ENCODE measurements around the gene SRRM3.
"Not testable (repeated sequence)": the region's sequence is repeated elsewhere in the genome, so short reads cannot be mapped to it uniquely, and the experiment has no call there.

SRRM3 gene

DNA sequence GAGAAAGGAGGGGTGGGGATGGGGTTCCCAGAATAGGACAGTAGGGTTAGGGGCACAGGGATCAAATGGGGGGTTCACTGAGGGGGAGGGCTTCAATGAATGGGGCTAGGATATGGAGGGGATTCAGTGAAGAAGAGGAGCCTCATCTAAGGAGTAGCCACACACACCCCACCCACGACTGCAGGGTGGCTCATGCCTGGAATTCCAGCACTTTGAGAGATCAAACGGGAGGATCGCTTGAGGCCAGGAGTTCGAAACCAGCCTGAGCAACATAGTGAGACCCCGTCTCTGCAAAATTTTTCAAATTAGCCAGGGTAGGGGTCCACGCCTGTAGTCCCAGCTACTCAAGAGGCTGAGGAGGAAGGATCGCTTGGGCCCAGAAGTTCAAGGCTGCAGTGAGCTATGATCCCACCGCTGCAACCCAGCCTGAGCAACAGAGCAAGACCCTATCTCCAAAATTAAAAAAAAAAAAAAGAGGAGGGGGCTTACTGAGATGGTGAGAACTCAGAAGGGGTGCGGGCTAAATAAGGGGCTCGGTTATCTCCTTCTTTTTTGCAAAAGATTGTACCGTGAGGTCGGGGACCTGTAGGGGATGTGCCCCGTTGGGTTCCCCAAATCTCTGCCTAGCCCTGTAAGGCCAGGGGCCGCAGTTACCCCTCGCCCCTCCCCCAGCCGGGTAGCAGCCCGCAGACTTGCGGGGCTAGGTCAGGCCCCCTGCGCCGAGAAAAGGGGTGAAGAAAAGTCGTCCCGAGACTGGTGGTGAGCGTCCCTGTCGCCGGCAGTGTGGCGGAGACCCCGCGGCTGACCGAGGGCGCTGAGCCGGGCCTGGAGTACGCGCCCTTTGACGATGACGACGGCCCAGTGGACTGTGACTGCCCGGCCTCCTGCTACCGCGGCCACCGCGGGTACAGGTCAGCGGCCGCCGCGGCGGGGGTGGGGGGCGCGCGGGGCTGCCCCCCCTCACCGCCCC lies 57.7 kb downstream of the SRRM3 start:
- H3K4me3 ChIP-seq (ENCODE audit: low read depth, low read length) = no peak overlapping the region
- no peak for DNase-seq (ENCODE audit: low read depth)

- no peak for DNase-seq (ENCODE audit: low read depth)
- H3K4me3 ChIP-seq (ENCODE audit: low read depth, low read length) = peak overlapping the region; percentile 23
Measured at GRCh38 chr7:76260171-76260703, 58.5 kb downstream of the SRRM3 start.

DNA sequence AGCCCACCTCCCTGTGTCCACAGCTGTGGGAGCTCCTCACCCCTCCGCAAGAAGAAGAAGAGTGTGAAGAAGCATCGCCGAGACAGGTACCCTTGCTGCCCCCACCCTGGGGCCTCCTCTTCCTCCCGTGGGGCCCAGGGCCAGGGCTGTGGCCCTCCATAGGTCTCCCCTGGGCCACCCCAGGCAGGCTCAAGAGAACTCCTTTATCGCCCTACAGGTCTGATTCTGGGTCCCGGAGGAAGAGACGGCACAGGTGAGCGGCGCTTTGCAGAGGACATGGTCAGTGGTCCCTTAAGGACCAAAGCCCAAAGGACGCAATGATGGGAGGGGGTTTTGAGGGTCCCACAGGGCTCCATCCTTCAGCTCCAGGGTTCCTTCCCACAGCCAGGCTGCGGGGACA lies 59.6 kb downstream of the SRRM3 start:
- no peak overlapping the region for H3K4me3 ChIP-seq (ENCODE audit: low read depth, low read length)
- DNase-seq (ENCODE audit: low read depth) = no peak

DNA sequence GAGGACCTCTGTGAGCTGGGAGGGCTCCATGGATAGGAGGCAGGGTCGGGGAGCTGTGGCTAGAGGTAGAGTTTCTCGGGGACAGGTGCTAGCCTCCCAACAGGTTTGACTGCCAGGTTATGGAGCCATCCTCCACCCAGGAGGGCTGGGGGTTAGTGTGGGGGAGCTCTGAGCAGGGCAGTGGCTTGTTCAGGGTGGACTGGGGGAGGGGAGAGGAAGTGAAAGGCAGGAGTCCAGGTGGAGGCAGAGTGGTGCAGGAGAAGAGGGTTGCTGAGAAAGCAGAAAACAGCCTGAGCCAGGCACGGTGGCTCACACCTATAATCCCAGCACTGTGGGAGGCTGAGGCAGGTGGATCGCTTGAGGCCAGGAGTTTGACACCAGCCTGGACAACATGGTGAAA lies 60.2 kb downstream of the SRRM3 start:
- no peak overlapping the region for H3K4me3 ChIP-seq (ENCODE audit: low read depth, low read length)

DNA sequence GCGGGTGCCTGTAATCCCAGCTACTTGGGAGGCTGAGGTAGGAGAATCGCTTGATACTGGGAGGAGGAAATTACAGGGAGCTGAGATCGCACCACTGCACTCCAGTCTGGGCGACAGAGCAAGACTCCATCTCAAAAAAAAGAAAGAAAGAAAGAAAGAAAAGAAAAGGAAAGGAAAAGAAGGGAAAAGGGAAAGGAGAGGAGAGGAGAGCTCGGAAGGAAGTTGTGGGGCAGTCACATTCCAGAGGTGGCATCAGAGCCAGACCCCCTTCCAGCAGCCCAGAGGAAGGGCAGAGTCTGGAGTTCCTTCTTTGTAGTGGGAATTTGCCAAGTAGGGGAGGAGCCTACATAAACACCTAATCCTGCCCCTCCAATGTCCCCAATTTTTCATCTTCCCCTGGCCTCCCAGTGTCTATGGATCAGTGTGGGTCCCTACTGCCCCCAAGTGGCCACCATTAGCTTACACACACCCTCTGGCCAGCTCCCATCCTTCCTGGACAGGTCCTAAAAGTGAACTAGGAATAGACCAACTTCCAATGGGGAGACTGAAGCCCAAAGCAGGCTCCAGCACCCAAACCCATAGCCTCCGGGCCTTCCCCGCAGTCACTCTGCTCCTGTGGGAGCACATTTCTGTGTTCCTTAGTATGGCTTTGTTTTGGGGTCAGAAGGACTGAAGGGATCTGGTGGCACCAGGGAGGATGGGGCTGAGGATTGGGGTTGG lies 61.1 kb downstream of the SRRM3 start:
- no peak overlapping the region for H3K4me3 ChIP-seq (ENCODE audit: low read depth, low read length)
- DNase-seq (ENCODE audit: low read depth) = peak; percentile 15

More for the DNA sequence above, 60.2 kb downstream of the SRRM3 start:
- DNase-seq (ENCODE audit: low read depth) = no peak

DNA sequence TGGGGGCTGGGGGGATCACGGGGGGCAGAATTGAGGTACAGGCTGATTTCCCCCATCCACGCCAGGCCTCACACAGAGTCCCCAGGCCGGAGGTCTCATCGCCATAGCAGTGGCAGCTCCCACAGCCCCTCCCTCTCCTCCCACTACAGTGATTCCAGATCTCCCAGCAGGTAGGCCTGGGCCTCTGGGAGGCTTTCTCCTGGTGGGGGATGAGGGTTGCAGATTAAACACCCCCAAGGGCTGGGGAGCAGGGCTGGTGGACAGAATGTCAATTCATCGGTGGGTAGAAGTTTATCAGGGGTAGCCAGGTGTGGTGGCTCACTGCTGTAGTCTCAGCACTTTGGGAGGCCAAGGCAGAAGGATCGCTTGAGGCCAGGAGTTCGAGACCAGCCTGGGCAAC lies 63.6 kb downstream of the SRRM3 start:
- DNase-seq (ENCODE audit: low read depth) = no peak
- H3K4me3 ChIP-seq (ENCODE audit: low read depth, low read length) = no peak overlapping the region

- no peak for DNase-seq (ENCODE audit: low read depth)
- peak overlapping the region; percentile 9 for H3K4me3 ChIP-seq (ENCODE audit: low read depth, low read length)
Measured at GRCh38 chr7:76267107-76267893, 65.6 kb downstream of the SRRM3 start.

DNA sequence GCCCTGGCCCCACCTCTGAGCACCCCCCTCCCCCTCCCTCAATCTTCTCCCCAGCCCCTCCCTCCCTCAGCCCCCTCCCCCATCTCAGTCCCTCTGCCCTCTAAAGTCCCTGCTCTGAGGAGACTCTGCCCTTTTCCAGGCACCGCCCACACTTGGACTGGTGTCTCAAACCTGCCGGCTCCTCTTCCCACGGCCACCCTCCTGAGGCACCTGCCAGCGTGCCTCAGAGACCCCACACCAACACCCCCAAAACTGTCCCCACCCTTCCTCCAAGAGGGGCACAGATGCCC lies 66.1 kb downstream of the SRRM3 start:
- no peak overlapping the region for H3K4me3 ChIP-seq (ENCODE audit: low read depth, low read length)
- no peak for DNase-seq (ENCODE audit: low read depth)

DNA sequence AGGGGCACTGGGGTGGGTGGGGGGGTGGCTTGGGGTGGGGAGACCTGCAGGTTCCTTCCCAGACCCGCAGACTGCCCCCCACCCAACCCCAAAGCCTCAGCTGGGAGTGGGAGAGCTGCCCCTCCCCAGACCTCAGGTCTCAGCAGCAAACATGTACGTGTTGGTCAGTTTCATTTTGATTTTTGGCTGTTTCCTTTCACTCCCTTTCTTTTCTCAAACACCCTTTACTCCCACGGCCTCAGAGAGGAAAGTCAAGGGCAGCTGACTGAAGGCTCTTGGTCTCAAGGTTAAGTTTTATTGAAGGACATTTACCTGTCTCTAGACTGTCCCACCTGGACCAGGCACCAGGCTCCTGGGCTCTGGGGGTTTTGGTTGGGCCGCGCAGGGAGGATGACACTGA lies 66.7 kb downstream of the SRRM3 start:
- H3K4me3 ChIP-seq (ENCODE audit: low read depth, low read length) = no peak overlapping the region

DNA sequence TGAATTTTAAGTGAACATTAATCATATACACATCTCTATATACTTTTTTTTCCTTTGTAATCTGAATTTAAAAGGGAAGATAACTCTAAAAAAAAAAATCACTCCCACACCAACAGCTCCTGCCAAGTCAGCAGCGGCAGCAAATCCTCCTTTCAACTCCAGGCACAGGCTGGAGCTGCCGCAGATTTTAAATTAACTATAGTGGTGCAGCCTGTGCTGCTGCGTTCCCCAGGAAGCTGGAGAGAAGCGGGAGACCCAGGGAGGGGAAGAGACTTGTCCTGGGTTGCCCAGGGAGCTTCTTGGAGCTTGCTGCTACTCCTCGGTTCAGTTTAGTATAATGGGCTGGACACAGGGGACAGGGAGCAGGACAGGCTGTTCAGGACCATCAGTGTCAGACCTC lies 68.2 kb downstream of the SRRM3 start:
- DNase-seq (ENCODE audit: low read depth) = no peak
- no peak overlapping the region for H3K4me3 ChIP-seq (ENCODE audit: low read depth, low read length)

More for the DNA sequence above, 66.7 kb downstream of the SRRM3 start:
- DNase-seq (ENCODE audit: low read depth) = no peak

- H3K4me3 ChIP-seq (ENCODE audit: low read depth, low read length) = not testable (repeated sequence)
Measured at GRCh38 chr7:76271384-76271783, 69.7 kb downstream of the SRRM3 start.

DNA sequence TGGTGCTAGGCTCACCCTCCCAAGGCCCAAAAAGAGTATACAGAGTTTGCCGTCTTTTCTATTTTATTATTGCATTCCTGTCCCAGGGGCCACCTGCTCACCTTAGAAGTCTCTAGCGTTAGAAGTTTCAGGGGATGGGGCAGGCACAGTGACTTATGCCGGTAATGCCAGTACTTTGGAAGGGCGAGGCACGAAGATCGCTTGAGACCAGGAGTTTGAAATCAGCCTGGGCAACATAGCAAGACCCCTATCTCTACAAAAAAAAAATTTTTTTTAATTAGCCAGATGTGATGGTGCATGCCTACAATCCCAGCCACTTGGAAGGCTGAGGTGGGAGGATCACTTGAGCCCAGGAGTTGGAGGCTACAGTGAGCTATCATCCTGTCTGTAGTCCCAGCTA lies 70.4 kb downstream of the SRRM3 start:
- no peak overlapping the region for H3K4me3 ChIP-seq (ENCODE audit: low read depth, low read length)
- no peak for DNase-seq (ENCODE audit: low read depth)

More at GRCh38 chr7:76271384-76271783, 69.7 kb downstream of the SRRM3 start:
- not testable (repeated sequence) for DNase-seq (ENCODE audit: low read depth)

- DNase-seq (ENCODE audit: low read depth) = no peak
- H3K4me3 ChIP-seq (ENCODE audit: low read depth, low read length) = no peak overlapping the region
Measured at GRCh38 chr7:76272851-76273497, 71.3 kb downstream of the SRRM3 start.

DNA sequence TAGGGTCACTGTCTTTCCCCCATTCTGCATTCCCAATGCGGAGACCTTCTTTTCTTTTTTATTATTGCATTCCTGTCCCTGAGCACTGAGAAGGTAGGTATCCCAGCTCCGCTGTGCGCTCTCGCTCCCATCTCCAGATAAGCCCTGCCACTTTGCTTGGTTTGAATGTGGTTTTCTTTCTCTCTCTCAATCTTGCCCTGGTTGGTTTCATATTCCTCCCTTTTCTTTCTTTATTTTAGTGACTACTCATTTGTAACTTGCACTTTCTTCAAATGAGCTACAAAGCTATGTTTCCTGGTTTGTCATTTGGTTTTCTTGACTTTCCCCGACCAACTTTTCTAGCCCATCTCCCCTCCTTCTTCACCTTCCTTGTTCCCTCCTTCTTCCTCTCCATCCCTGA lies 71.8 kb downstream of the SRRM3 start:
- no peak overlapping the region for H3K4me3 ChIP-seq (ENCODE audit: low read depth, low read length)
- no peak for DNase-seq (ENCODE audit: low read depth)

DNA sequence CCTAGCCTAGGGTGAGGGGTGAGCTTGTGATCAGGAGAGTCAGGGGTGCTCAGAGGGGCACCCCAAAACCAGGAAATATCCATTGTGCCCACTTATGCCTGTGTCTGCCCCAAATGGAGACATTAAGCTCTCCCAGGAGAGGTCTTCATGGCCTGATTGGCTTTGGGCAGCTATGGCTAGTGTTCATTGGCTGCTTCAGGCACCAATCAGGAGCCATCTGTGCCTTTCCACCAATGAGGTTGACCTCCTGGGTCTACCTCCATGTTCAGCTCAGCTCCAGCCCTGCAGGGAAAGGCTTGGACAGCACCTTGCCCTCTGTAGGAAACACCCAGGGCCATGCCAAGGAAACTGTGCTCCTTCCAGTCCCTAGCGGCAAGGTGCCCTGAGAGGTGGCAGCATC lies 76.8 kb downstream of the SRRM3 start:
- no peak for DNase-seq (ENCODE audit: low read depth)
- no peak overlapping the region for H3K4me3 ChIP-seq (ENCODE audit: low read depth, low read length)

DNA sequence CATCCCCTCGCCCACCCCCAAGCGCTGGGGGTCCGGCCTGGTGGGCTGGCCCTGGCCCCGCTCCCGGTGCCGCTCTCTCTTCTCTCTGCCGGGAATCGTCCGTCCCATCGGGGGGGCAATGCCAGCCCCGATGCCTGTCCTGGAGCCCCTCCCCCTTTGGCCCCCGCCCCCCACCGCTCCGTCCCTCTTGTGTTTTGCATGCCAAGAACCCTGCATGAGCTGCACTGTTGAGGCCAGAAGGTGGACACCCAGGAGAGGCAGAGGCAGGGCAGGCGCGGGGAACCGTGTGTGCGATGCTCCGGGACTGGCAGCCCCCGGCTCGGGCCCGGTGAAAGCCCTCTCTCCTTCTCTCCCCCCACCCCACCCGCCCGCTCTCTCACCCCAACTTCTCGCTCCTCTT lies 78.7 kb downstream of the SRRM3 start:
- no peak for DNase-seq (ENCODE audit: low read depth)
- H3K4me3 ChIP-seq (ENCODE audit: low read depth, low read length) = no peak overlapping the region

- no peak for DNase-seq (ENCODE audit: low read depth)
- H3K4me3 ChIP-seq (ENCODE audit: low read depth, low read length) = peak overlapping the region; percentile 17
Measured at GRCh38 chr7:76281006-76281705, 79.5 kb downstream of the SRRM3 start.

GRCh38 chr7:76281706-76282343 lies 80.1 kb downstream of the SRRM3 start:
- H3K4me3 ChIP-seq (ENCODE audit: low read depth, low read length) = peak overlapping the region; percentile 35

More at GRCh38 chr7:76281706-76282343, 80.1 kb downstream of the SRRM3 start:
- DNase-seq (ENCODE audit: low read depth) = no peak
